ENCODE data around the gene PAX7. TPM values are rescaled to one million over a fixed set of nuclear protein-coding genes. Genes with fewer than 3 reads are reported as not detected.

Gene PAX7
- total RNA-seq, 1 experiment from 2014 or later = 0.15 TPM

DNA sequence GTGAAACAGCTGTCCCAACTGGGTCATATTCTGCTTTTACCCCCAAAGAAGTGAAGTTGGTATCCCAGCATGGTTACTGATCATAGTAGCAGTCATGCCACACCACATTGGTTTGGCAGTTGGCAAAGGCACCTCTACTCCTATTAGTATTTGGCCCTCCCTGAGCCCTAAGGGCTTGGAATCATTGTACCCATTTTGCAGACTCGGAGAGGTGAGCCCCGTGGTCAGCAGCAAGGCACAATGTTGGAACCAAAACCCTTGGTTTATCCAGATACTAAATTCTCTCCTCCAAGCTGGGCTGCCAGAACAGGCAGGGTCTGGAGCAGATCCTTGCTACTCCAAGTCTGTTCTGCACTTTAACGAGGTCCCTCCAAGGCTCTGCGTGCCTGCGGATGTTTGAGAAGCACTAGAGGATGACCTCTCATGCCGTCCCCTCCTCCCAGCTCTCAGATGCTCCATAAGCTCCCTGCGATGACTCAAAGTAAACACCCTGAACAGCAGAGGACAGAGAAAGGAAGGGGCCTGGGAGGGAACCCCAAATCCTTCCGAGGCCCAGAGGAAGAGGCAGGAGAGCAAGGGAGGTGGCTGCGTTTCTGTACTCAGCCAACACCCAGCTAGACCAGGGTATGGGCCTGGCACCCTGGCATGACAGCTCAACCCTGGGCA lies 89.3 kb downstream of the PAX7 start:
- no peak overlapping the region for H2AK5ac ChIP-seq (ENCODE audit: insufficient read length, low read length)
- H2BK20ac ChIP-seq (ENCODE audit: low read depth, low read length, poor library complexity, severe bottlenecking) = no peak overlapping the region
- H3K36me3 Mint-ChIP-seq (ENCODE audit: insufficient read depth in 1 of 3, low read depth in 3 of 3) = no peaks in the 10 kb centered on the region
- no peak overlapping the region for H3K4me2 ChIP-seq (ENCODE audit: insufficient read depth, insufficient read length, low read length)
- no peaks in the 10 kb centered on the region for H3K79me2 ChIP-seq (ENCODE audit: insufficient read depth, low read length)
- H2AFZ ChIP-seq (ENCODE audit: low read length) = no peak overlapping the region
- H3K14ac ChIP-seq (ENCODE audit: insufficient read depth, low read length) = no peak overlapping the region; the same call in 1 of the 2 replicates
- H2BK5ac ChIP-seq (ENCODE audit: insufficient read length, low read length) = no peak overlapping the region
- no peak overlapping the region for H3K18ac ChIP-seq (ENCODE audit: insufficient read length, low read depth, low read length)
- H3K4me3 Mint-ChIP-seq = no peak overlapping the region
- H3K9me3 ChIP-seq (ENCODE audit: control insufficient read depth, low read depth, low read length) = no peaks in the 10 kb centered on the region
- H2BK15ac ChIP-seq (ENCODE audit: low read depth, low read length) = no peak overlapping the region
- H3K4me1 ChIP-seq (ENCODE audit: insufficient read depth, low read length) = no peaks in the 10 kb centered on the region
- no peak overlapping the region for H4K5ac ChIP-seq (ENCODE audit: insufficient read length, low read depth, low read length)
- H4K8ac ChIP-seq (replicated peaks; ENCODE audit: insufficient read length, low read depth, low read length) = no peak overlapping the region
- WGBS (ENCODE audit: extremely low coverage, insufficient read length, low lambda C conversion rate) = no CpG with 5 or more reads among the region's 9 CpGs
- TF ChIP-seq, protein P1, sequence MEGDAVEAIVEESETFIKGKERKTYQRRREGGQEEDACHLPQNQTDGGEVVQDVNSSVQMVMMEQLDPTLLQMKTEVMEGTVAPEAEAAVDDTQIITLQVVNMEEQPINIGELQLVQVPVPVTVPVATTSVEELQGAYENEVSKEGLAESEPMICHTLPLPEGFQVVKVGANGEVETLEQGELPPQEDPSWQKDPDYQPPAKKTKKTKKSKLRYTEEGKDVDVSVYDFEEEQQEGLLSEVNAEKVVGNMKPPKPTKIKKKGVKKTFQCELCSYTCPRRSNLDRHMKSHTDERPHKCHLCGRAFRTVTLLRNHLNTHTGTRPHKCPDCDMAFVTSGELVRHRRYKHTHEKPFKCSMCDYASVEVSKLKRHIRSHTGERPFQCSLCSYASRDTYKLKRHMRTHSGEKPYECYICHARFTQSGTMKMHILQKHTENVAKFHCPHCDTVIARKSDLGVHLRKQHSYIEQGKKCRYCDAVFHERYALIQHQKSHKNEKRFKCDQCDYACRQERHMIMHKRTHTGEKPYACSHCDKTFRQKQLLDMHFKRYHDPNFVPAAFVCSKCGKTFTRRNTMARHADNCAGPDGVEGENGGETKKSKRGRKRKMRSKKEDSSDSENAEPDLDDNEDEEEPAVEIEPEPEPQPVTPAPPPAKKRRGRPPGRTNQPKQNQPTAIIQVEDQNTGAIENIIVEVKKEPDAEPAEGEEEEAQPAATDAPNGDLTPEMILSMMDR (conservative IDR thresholded peaks at IDR 0.05) = no peak
- H3K27me3 ChIP-seq (ENCODE audit: insufficient read depth, low read length) = peaks cover 26% of the 10 kb centered on the region; the same call in 1 of the 2 replicates
- peaks cover 8% of the 10 kb centered on the region for H3K23me2 ChIP-seq (ENCODE audit: insufficient read length, low read depth, low read length, poor library complexity, severe bottlenecking)
- no peak overlapping the region for H2BK120ac ChIP-seq (ENCODE audit: low read depth, low read length, poor library complexity, severe bottlenecking)
- H3K56ac ChIP-seq (ENCODE audit: insufficient read length, low read depth, low read length) = no peak overlapping the region
- no peak overlapping the region for H4K91ac ChIP-seq (ENCODE audit: insufficient read length, low read depth, low read length)
- H3K27me3 Mint-ChIP-seq (ENCODE audit: low read depth) = peaks cover 82% of the 10 kb centered on the region
- H3K27ac Mint-ChIP-seq = no peak overlapping the region
- no peaks in the 10 kb centered on the region for H3K9me3 Mint-ChIP-seq
- H3K23ac ChIP-seq (ENCODE audit: insufficient read length, low read depth, low read length) = no peak overlapping the region
- no peak overlapping the region for H3K9ac ChIP-seq (ENCODE audit: extremely low read depth, insufficient read length, low read length)
- no peak overlapping the region for H3K4ac ChIP-seq (ENCODE audit: low read depth, low read length)
- no peaks in the 10 kb centered on the region for H4K20me1 ChIP-seq (ENCODE audit: control insufficient read depth, insufficient read depth, insufficient read length)
- no peak overlapping the region for H2BK12ac ChIP-seq (ENCODE audit: insufficient read length, low read depth, low read length)
- H3K4me1 Mint-ChIP-seq = peaks cover 8 to 30% of the 10 kb centered on the region in 2 experiments
- DNase-seq = no peak
- H3K79me1 ChIP-seq (ENCODE audit: insufficient read depth, low read depth, low read length, poor library complexity, severe bottlenecking) = no peaks in the 10 kb centered on the region
- H3K27ac ChIP-seq (ENCODE audit: insufficient read length, low read depth, low read length) = no peak overlapping the region
- no peak overlapping the region for H3T11ph ChIP-seq (ENCODE audit: low read length)

Data from H9 (cell line).